Thymus (tissue), 11 donors: Measurements from ENCODE around the gene POLR3B. TPM values are rescaled to one million over a fixed set of nuclear protein-coding genes. Genes with fewer than 3 reads are reported as not detected.

ENCODE experiments used
- DNase-seq, 9 donors: peaks; one replicate each; pipeline ENCODE4 v3.0.0-alpha.2; 2013; ENCODE audit warnings: low spot score in 9 of 9, low read depth in 6 of 9, missing footprints in 1 of 9
- H3K27ac ChIP-seq, 2 donors: one replicate each; pipeline ENCODE4 v1.5.1; 2013; ENCODE audit warnings: control low read depth in 1 of 2, low read depth in 1 of 2, low read length in 1 of 2, mild to moderate bottlenecking in 1 of 2, moderate library complexity in 1 of 2
- H3K27me3 ChIP-seq, 2 donors: one replicate each; pipeline ENCODE4 v1.5.1; 2013; ENCODE audit warnings: low read length in 1 of 2; ENCODE audit not compliant: control insufficient read depth in 2 of 2, insufficient read depth in 1 of 2
- H3K36me3 ChIP-seq, 2 donors: one replicate each; pipeline ENCODE4 v1.5.1; 2013; ENCODE audit warnings: low read length in 1 of 2, mild to moderate bottlenecking in 1 of 2, moderate library complexity in 1 of 2; ENCODE audit not compliant: control insufficient read depth in 2 of 2, insufficient read depth in 2 of 2
- H3K4me1 ChIP-seq, 2 donors: one replicate each; pipeline ENCODE4 v1.5.1; 2013; ENCODE audit warnings: low read length in 2 of 2; ENCODE audit not compliant: control insufficient read depth in 2 of 2, insufficient read depth in 2 of 2
- H3K4me3 ChIP-seq, 2 donors: one replicate each; pipeline ENCODE4 v1.5.1; 2013; ENCODE audit warnings: low read length in 2 of 2, control low read depth in 1 of 2, mild to moderate bottlenecking in 1 of 2
- H3K9me3 ChIP-seq, 2 donors: one replicate each; pipeline ENCODE4 v1.5.1; 2013; ENCODE audit warnings: low read length in 1 of 2, mild to moderate bottlenecking in 1 of 2; ENCODE audit not compliant: control insufficient read depth in 2 of 2, insufficient read depth in 1 of 2
- WGBS: extraction: QIAGEN DNeasy Blood & Tissue Kit; methylation state at CpG from one replicate; pipeline ENCODE4 v1.1.7; 2013; 5-methylcytosine and 5-hydroxymethylcytosine counted together
- polyA plus RNA-seq: library from polyadenylated mRNA; stranded (reverse); fragments of 200-250 nt; gene quantifications from one replicate; pipeline ENCODE4 v1.2.3, GENCODE V29; 2013
- total RNA-seq: library from RNA; stranded (reverse); fragments of 120-200 nt; gene quantifications from one replicate; pipeline ENCODE4 v1.2.4, GENCODE V29; 2013
- donor health status: healthy.

POLR3B gene
- total and polyA plus RNA-seq, 2 donors = 4.5 to 7.5 TPM

- DNase-seq = no peak
- Histone ChIP-seq H3K27ac (no peak overlapping the region), H3K4me3 (no peak overlapping the region), H3K9me3 (no peaks in the 10 kb centered on the region), H3K27me3 (no peaks in the 10 kb centered on the region), H3K4me1 (no peaks in the 10 kb centered on the region), H3K36me3 (no peaks in the 10 kb centered on the region)
- 93% methylated on average over 9 of the region's 9 CpGs for WGBS
Measured at GRCh38 chr12:106519607-106520021, 162.1 kb downstream of the POLR3B start.

- WGBS = 98% methylated on average over 4 of the region's 4 CpGs
Measured at GRCh38 chr12:106521901-106522300, 164.4 kb downstream of the POLR3B start.

DNA sequence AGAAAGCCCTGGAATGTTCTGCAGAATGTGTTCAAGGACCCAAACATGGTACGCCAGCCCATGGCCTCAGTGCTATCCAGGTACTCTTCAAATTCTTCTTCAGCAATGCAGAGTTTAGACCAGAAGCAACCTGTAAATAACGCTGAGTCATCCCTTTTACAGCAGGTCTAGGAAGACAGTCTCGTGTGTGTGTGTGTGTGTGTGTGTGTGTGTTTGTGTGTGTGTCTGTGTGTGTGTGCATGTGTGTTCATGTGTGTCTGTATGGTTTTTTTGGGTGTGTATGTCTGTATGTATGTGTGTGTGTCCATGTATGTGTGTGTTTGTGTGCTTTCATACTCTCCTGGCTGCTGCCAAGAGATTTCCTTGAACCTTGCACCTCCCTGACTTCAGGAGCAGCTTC lies 165.2 kb downstream of the POLR3B start:
- Histone ChIP-seq H3K27me3 (no peaks in the 10 kb centered on the region), H3K36me3 (no peaks in the 10 kb centered on the region), H3K27ac (no peak overlapping the region), H3K9me3 (no peaks in the 10 kb centered on the region), H3K4me1 (no peaks in the 10 kb centered on the region), H3K4me3 (no peak overlapping the region)
- no peak for DNase-seq
- WGBS = 63% methylated on average over 3 of the region's 3 CpGs

More at GRCh38 chr12:106521901-106522300, 164.4 kb downstream of the POLR3B start:
- no peaks in the 10 kb centered on the region for H3K9me3 ChIP-seq
- H3K4me1 ChIP-seq = no peaks in the 10 kb centered on the region
- H3K36me3 ChIP-seq = no peaks in the 10 kb centered on the region
- DNase-seq = no peak
- no peak overlapping the region for H3K4me3 ChIP-seq
- H3K27me3 ChIP-seq = no peaks in the 10 kb centered on the region
- no peak overlapping the region for H3K27ac ChIP-seq

- DNase-seq = no peak
- H3K9me3 ChIP-seq = no peaks in the 10 kb centered on the region
- no peak overlapping the region for H3K27ac ChIP-seq
- no peaks in the 10 kb centered on the region for H3K4me1 ChIP-seq
- WGBS = 87% methylated on average over 2 of the region's 2 CpGs
- H3K27me3 ChIP-seq = no peaks in the 10 kb centered on the region
- H3K4me3 ChIP-seq = no peak overlapping the region
- H3K36me3 ChIP-seq = no peaks in the 10 kb centered on the region
Measured at GRCh38 chr12:106527356-106527755, 169.8 kb downstream of the POLR3B start.

DNA sequence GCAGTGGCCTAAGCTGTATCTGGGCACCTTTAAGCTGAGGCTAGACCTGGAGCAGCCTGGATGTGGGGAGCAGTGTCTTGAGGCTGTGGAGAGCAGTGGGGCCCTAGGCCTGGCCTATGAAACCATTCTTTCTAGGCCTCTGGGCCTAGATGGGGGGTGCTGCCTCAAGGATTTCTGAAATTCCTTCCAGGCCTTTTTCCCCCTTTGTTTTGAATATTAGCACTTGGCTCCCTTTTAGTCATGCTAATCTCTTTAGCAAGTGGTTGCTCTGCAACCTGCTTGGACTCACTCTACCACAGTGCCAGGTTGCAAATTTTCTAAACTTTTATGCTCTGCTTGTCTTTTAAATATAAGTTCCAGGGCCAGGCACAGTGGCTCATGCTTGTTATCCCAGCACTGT lies 183.7 kb downstream of the POLR3B start:
- no peak overlapping the region for H3K27ac ChIP-seq
- H3K4me3 ChIP-seq = no peak overlapping the region
- H3K36me3 ChIP-seq = no peaks in the 10 kb centered on the region
- no peaks in the 10 kb centered on the region for H3K4me1 ChIP-seq
- no peaks in the 10 kb centered on the region for H3K27me3 ChIP-seq
- H3K9me3 ChIP-seq = no peaks in the 10 kb centered on the region
- DNase-seq = no peak

DNA sequence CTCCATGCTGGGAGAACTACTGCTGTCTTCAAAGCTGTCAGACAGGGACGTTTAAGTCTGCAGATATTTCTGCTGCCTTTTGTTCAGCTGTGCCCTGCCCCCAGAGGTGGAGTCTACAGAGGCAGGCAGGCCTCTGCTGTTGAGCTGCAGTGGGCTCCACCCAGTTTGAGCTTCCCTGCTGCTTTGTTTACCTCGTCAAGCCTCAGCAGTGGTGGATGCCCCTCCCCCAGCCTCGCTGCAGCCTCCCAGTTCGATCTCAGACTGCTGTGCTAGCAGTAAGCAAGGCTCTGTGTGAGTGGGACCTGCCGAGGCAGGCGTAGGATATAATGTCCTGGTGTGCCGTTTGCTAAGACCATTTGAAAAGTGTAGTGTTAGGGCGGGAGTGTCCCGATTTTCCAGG lies 193.9 kb downstream of the POLR3B start:
- Histone ChIP-seq H3K4me1 (no peaks in the 10 kb centered on the region), H3K9me3 (peaks cover 0 to 6% of the 10 kb centered on the region in 2 donors), H3K27ac (no peak overlapping the region), H3K4me3 (no peak overlapping the region), H3K36me3 (no peaks in the 10 kb centered on the region), H3K27me3 (no peaks in the 10 kb centered on the region)
- DNase-seq = no peak
- 92% methylated on average over 9 of the region's 9 CpGs for WGBS

DNA sequence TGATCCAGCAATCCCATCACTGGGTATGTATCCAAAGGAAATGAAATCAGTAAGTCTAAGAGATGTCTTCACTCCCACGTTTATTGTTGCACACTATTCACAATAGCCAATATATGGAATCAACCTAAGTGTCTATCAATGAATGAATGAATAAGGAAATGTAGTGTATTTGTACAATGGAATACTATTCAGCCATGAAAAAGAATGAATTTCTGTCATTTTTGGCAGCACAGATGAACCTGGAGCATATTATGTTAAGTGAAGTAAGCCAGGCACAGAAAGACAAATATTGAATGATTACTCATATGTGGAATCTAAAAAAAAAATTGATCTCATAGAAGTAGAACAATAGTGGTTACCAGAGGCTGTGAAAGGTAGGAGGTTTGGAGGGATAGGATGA lies 194.7 kb downstream of the POLR3B start:
- 94% methylated on average over 1 of the region's 1 CpG for WGBS
- no peak overlapping the region for H3K4me3 ChIP-seq

More for the DNA sequence above, 194.7 kb downstream of the POLR3B start:
- DNase-seq = no peak
- H3K36me3 ChIP-seq = no peaks in the 10 kb centered on the region
- no peaks in the 10 kb centered on the region for H3K4me1 ChIP-seq
- H3K27me3 ChIP-seq = no peaks in the 10 kb centered on the region
- peaks cover 0 to 6% of the 10 kb centered on the region in 2 donors for H3K9me3 ChIP-seq
- no peak overlapping the region for H3K27ac ChIP-seq

Other genes with a start within 250 kb of the POLR3B start
- gene NUAK1, start 218.8 kb upstream of the POLR3B start, total RNA-seq = 2.1 TPM
- gene NUAK1, start 218.8 kb upstream of the POLR3B start, polyA plus RNA-seq = 4.3 TPM
- gene CKAP4, start 109.7 kb upstream of the POLR3B start, total RNA-seq = 6.8 TPM
- 11.1 TPM for gene CKAP4, start 109.7 kb upstream of the POLR3B start, polyA plus RNA-seq
- 18.3 TPM for gene TCP11L2, start 55.0 kb upstream of the POLR3B start, total RNA-seq
- 5.9 TPM for gene TCP11L2, start 55.0 kb upstream of the POLR3B start, polyA plus RNA-seq
- 0.05 TPM for gene RFX4, start 225.3 kb downstream of the POLR3B start, total RNA-seq
- gene RFX4, start 225.3 kb downstream of the POLR3B start, polyA plus RNA-seq = 0.23 TPM